Tongue (tissue), 3 donors: ENCODE results near the gene FBLL1. TPM values are rescaled to one million over a fixed set of nuclear protein-coding genes. Genes with fewer than 3 reads are reported as not detected.
"Not testable (repeated sequence)": the region's sequence is repeated elsewhere in the genome, so short reads cannot be mapped to it uniquely, and the experiment has no call there.

Experiments used
- DNase-seq: peaks from one replicate; pipeline ENCODE4 v3.0.0-alpha.2; 2015
- small RNA-seq: library from RNA; depleted of rRNA; stranded (forward); fragments of <200 nt; gene quantifications from one replicate; pipeline ENCODE3, GENCODE V24; 2014; ENCODE audit warnings: low replicate concordance
- total RNA-seq: library from RNA; depleted of rRNA; stranded (reverse); fragments of >200 nt; gene quantifications from one replicate; pipeline ENCODE4 v1.2.3, GENCODE V29; 2014

FBLL1 gene
- total RNA-seq, 1 donor from 2014 or later = 6.9 TPM

- DNase-seq = no peak
Measured at GRCh38 chr5:168553377-168554130, 24.4 kb downstream of the FBLL1 start.

GRCh38 chr5:168557389-168557788 lies 28.3 kb downstream of the FBLL1 start:
- DNase-seq = no peak

- DNase-seq = no peak
Measured at GRCh38 chr5:168562279-168562678, 33.2 kb downstream of the FBLL1 start.

- no peak for DNase-seq
Measured at GRCh38 chr5:168563959-168564358, 34.9 kb downstream of the FBLL1 start.

- no peak for DNase-seq
Measured at GRCh38 chr5:168568738-168569137, 39.6 kb downstream of the FBLL1 start.

- DNase-seq = no peak
Measured at GRCh38 chr5:168570490-168571328, 41.6 kb downstream of the FBLL1 start.

- DNase-seq = not testable (repeated sequence)
Measured at GRCh38 chr5:168573663-168574062, 44.6 kb downstream of the FBLL1 start.

- DNase-seq = not testable (repeated sequence)
Measured at GRCh38 chr5:168574156-168574555, 45.1 kb downstream of the FBLL1 start.

GRCh38 chr5:168575391-168576372 lies 46.6 kb downstream of the FBLL1 start:
- no peak for DNase-seq

- DNase-seq = no peak
Measured at GRCh38 chr5:168578006-168578405, 48.9 kb downstream of the FBLL1 start.

GRCh38 chr5:168578538-168579487 lies 49.7 kb downstream of the FBLL1 start, which contains the start of gene PANK3:
TSS of gene PANK3 (minus strand) at chr5:168579368. CDS start at chr5:168579283, 85 bp downstream.
- DNase-seq = peak; percentile 74

GRCh38 chr5:168579488-168580226 lies 50.6 kb downstream of the FBLL1 start:
- DNase-seq = peak; percentile 100

GRCh38 chr5:168580227-168580508 lies 51.1 kb downstream of the FBLL1 start:
- no peak for DNase-seq

Small RNA genes lying within 50 kb of the gene (small RNA-seq; reads per million reads assigned to genes)
- 0.44 reads per million, percentile 69 among the genes with 10 or more reads in this experiment for gene MIR103A1

Other genes starting within 250 kb of the FBLL1 start
- 15.5 TPM for gene WWC1, start 237.7 kb upstream of the FBLL1 start, total RNA-seq
- gene RARS1, start 42.8 kb upstream of the FBLL1 start, total RNA-seq = 124 TPM
- 73.6 TPM for gene PANK3, start 50.1 kb downstream of the FBLL1 start, total RNA-seq